HG03342 (cell line): ENCODE results near the gene BLACAT1.
"Not testable (repeated sequence)": the region's sequence is repeated elsewhere in the genome, so short reads cannot be mapped to it uniquely, and the experiment has no call there.

Source experiments
- ATAC-seq: cut with Tn5 transposase; IDR thresholded peaks from one replicate; pipeline ENCODE4 v1.9.1; 2021; ENCODE audit warnings: mild to moderate bottlenecking, moderate library complexity; ENCODE audit not compliant: unreplicated experiment

Gene BLACAT1

DNA sequence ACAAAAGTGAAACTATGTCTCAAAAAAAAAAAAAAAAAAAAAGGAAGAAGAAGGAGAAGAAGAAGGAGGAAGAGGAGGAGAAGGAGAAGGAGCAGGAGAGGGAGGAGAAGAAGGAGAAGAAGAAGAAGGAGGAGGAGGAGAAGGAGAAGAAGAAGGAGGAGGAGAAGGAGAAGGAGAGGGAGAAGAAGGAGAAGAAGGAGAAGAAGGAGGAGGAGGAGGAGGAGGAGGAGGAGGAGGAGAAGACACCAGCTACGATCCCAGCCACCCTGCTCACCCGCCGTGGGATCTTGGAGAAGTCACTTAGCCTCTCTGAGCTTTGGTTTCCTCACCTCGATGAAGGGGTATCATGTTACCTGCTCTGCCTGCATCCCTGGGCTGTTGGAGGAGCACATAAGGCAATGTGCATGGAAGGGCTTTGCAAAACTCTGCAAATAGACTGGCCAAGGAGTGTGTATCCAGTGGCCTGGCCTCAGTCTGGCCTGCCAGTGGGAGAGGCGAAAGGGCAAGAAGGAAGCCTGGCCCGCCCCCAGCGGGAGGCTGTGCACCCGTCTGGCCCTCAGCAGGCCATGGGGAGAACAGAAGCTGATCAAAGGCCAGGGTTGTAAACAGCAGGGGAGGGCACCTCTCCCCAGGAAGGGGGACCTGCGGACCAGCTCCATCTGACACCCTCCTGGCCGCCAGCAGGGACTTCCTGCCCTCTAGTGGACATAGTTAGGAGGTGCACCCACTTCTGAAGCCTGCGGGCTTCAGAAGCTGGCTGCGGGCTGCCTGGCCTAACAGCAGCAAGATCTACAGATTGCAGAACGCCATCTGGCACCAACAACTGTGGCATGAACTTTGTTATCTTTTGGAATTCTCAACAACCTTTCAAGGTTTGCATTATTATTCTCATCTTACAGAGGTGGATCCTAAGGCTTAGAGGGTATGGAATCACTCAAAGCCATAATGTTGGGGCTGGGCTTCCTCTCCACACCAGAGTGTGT is 29.4 kb upstream of the BLACAT1 start:
- ATAC-seq: peak; percentile 59

GRCh38 chr1:205483372-205483771 is 27.5 kb upstream of the BLACAT1 start:
- no peak for ATAC-seq

GRCh38 chr1:205482587-205482986 is 26.7 kb upstream of the BLACAT1 start:
- not testable (repeated sequence) for ATAC-seq

- ATAC-seq: no peak
Measured at GRCh38 chr1:205481629-205482151, 25.8 kb upstream of the BLACAT1 start.

- no peak for ATAC-seq
Measured at GRCh38 chr1:205481218-205481617, 25.4 kb upstream of the BLACAT1 start.

DNA sequence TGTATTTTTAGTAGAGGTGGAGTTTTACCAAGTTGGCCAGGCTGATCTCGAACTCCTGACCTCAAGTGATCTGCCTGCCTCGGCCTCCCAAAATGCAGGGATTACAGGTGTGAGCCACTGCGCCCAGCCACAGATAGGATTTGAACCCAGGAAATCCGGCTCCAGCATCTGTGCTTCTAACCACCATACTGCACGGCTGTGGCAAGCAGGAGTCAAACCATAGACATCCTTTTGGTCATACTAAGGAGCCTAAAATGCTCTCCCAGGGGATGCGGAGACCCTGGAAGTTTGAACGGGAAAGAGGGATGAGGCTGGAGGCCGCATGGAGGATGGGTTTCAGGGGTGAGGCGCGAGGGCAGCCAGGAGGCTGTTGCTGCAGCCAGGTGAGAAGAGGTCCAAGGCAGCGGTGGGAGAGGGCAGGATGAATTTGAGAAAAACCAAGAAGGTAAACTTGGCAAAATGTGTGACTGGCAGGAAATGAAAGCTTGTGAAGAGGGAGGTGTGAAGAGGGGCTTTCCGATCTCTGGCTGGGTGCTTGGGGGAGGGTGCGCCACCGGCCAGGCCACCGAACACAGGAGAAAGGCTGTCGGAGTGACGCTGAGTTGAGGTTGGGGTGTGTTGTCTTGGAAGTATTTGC is 24.6 kb upstream of the BLACAT1 start:
- ATAC-seq: no peak

GRCh38 chr1:205478985-205479384 is 23.1 kb upstream of the BLACAT1 start:
- ATAC-seq: not testable (repeated sequence)

DNA sequence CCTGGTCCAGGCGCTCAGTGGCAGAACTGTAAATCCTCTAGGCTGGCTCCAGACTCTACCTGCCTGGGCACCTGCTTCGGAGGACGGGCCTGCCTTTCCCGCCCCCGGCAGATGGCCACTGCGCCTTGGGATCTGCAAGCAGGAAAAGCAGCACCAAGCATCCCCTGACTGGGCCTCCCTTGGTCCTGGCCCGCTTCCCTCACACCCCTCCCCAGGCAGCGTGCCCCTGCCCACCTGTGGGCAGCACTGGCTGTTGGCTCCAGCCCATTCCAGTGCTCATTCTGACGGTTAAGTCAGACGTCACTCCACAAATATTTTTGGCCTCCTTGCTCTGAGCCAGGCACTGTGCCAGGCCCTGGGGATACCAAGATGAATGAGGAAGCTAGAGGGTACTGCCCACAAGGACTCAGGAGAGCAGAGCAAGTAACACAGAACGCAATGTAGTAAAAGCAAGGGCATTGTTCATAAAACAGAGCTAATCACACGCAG is 22.0 kb upstream of the BLACAT1 start:
- no peak for ATAC-seq

- no peak for ATAC-seq
Measured at GRCh38 chr1:205477121-205477758, 21.4 kb upstream of the BLACAT1 start.

DNA sequence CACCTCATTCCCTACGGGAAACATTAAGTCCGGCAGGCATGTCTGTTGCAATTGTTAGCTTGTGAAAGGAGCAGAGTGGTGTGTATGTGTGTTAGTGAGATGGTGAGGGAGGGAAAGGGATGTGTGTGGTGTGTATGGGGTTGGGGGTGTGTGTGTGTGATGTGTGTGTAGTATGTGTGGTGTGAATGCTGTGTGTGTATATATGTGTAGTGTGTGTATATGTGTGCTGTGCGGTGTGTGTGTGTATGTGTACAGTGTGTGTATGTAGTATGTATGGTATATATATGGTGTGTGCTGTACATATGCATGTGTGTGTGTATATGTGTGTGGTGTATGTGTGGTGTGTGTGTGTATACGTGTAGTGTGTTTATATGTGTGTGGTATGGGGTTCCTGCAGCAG is 20.8 kb upstream of the BLACAT1 start:
- no peak for ATAC-seq

DNA sequence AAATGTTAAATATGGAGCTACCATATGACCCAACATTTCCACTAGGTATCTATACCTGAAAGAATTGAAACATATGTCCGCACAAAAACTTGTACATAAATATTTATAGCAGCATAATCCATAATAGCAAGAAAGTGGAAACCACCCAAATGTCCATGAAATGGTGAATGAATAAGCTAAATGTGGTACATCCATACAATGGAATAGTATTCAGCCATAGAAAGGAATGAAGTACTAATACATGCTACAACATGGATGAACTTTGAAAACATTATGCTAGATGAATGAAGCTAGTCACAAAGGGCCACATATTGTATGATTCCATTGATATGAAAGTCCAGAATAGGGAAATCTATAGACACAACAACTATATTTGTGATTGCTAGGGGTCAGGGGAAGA is 20.0 kb upstream of the BLACAT1 start:
- ATAC-seq: no peak

GRCh38 chr1:205474571-205474970 is 18.7 kb upstream of the BLACAT1 start:
- ATAC-seq: no peak

- ATAC-seq: no peak
Measured at GRCh38 chr1:205473966-205474365, 18.1 kb upstream of the BLACAT1 start.

DNA sequence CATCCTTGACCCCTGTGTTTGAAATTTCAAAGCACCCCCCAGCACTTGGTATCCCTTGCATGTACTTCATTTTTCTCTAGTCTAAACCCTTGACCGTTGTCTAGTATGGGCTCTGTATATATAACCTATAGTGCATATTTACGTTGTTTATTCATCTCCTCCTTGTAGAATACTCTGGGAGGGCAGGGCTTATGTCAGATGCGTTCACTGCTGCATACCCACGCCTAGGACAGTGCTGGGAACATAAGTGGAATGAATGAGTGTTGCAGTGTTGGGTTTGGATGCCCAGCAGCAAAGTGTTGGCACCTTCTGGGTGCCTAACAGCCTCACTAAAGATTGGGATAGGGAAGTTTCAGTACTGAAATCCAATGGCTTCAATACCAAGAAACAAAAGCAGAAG is 17.6 kb upstream of the BLACAT1 start:
- no peak for ATAC-seq

GRCh38 chr1:205472737-205473441 is 17.0 kb upstream of the BLACAT1 start:
- no peak for ATAC-seq

GRCh38 chr1:205470131-205470530 is 14.3 kb upstream of the BLACAT1 start:
- no peak for ATAC-seq

GRCh38 chr1:205466595-205467220 is 10.9 kb upstream of the BLACAT1 start:
- no peak for ATAC-seq

DNA sequence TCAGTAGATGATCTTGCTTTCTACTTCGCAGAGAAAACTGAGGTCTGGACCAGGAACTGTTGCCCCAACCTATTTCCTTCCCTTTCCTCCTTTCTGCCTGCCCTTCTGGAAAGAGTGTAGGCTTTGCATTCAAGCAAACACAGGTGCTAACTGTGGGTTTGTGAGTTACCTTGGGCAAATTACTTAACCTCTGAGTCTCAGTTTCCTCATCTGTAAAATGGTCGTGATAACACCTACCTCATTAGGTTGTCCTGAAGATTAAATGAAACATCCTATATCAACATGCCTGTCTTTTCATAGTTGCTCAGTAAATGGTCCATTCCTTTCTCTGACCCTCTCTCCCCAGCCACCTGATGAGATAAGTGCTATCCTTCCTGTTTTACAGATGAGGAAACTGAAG is 9.5 kb upstream of the BLACAT1 start:
- ATAC-seq: no peak

DNA sequence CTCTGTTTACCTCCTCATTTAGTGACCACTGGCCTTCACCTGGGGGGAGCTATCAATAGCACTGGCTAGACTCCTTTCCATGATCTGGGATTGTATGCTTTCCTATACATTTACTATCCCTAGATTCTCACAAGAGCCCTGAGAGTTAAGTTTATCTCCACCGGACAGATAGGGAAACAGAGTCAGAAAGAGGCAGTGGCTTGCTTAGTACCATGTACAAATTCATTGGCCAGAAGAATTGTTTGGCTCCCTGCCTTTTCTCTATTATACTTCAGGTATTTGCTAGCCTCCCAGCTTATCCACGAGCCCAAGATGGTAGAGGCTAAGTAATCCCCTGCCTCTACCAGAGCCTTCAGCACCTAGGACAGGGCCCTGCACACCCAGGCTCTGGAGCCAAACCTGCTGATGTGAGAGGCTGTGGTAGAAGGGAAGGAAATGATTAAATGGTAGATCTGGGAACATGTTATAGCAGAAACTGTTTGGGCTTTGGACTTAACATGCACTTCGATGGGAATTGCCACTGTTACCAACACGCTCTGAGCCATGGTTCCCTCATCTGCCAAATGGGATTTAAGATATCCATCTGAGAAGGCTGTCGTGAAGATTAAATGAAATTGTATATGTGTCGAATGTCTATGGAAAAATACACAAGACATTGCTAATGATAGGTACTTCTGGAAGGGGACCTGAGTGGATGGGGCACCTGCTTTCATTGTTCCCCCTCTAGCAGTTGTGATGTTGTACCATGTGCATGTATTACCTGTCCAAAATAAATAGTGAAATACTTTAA is 3.1 kb upstream of the BLACAT1 start:
- ATAC-seq: no peak
